Activated naive CD8-positive, alpha-beta T cell (primary cell): Measurements from ENCODE around the gene CGB8.
"Not testable (repeated sequence)": the region's sequence is repeated elsewhere in the genome, so short reads cannot be mapped to it uniquely, and the experiment has no call there.

Source experiments
- H3K27ac Mint-ChIP-seq: one replicate; pipeline ENCODE4 v1.8.0; 2021; ENCODE audit warnings: mixed read lengths
- H3K27me3 Mint-ChIP-seq: one replicate; pipeline ENCODE4 v1.8.0; 2021; ENCODE audit warnings: mixed read lengths
- H3K36me3 Mint-ChIP-seq: one replicate; pipeline ENCODE4 v1.8.0; 2021; ENCODE audit warnings: mixed read lengths
- H3K4me1 Mint-ChIP-seq: one replicate; pipeline ENCODE4 v1.8.0; 2021; ENCODE audit warnings: low read depth, mixed read lengths
- H3K4me3 Mint-ChIP-seq: one replicate; pipeline ENCODE4 v1.8.0; 2021; ENCODE audit warnings: mild to moderate bottlenecking, mixed read lengths
- H3K9me3 Mint-ChIP-seq: one replicate; pipeline ENCODE4 v1.8.0; 2021; ENCODE audit warnings: low read depth, mixed read lengths

The CGB8 gene

DNA sequence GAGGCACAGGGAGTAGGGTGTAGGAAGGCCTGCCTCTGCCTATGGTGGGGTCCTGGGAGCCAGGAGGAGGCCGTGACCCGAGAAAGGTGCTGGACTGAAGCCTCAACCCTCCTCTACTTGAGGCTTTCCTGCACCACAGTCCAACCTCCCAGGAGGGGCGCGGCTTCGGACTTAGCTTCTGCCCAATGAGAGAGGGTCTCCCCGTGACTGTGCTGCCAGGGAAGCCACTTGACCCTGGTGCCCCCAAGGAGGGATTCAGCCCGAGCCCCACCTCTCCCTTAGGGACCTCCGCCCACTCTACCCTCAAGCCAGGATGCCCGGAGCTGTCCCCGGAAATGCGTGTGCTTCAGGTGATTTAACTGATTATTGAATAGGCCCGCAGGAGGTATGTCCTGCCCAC lies at the start of gene CGB8:
CGB8 (minus strand) TSS at position 101 of the 400 bp plus-strand sequence. CDS start 372 bp downstream, outside the sequence.
- not testable (repeated sequence) for H3K4me3 Mint-ChIP-seq, H3K4me1 Mint-ChIP-seq, H3K27ac Mint-ChIP-seq, H3K27me3 Mint-ChIP-seq, H3K36me3 Mint-ChIP-seq, H3K9me3 Mint-ChIP-seq

DNA sequence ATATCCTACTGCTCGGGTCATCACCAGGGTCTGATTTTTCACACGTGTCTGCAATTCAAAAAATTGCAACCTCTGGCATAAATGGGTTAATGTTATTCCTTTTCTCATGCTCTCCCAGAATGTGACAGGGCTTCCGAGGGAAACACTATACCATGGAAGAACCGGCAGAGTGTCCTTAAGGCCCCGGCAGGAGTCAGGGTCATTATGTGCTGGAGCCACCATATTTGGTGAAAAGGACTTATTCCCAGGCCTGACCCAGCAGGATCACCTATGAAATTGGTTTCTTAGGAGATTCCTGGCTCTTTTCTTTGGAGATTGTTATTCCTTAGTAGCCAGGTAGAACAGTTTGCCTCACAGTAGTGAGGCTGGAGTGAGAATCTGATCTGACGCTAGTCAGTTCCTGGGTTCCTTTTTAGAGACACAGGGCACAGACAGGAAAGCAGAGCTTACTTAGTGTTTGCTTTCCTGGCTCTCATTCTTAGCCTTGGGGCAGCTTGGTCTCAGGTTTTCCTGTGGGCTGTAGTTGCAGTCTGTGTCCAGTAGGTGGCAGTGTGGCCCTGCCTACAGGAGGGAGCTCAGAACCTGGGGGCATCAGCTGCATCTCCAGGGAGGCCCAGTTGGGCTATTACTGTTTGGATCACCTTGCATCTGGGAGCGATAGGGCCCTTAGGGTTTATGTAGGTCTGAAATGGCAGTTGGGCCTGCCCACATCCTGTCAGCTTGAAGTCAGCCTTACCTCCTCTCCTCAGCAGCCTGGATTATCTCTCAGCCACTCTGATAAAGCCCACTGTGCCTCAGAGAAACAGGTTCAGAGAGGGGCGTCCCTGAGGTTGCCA lies 48.8 kb upstream of the CGB8 start:
- Mint-ChIP-seq H3K9me3 (no peaks in the 10 kb centered on the region), H3K36me3 (peaks cover 5% of the 10 kb centered on the region), H3K27me3 (no peaks in the 10 kb centered on the region), H3K27ac (no peak overlapping the region), H3K4me1 (peaks cover 6% of the 10 kb centered on the region), H3K4me3 (no peak overlapping the region)

DNA sequence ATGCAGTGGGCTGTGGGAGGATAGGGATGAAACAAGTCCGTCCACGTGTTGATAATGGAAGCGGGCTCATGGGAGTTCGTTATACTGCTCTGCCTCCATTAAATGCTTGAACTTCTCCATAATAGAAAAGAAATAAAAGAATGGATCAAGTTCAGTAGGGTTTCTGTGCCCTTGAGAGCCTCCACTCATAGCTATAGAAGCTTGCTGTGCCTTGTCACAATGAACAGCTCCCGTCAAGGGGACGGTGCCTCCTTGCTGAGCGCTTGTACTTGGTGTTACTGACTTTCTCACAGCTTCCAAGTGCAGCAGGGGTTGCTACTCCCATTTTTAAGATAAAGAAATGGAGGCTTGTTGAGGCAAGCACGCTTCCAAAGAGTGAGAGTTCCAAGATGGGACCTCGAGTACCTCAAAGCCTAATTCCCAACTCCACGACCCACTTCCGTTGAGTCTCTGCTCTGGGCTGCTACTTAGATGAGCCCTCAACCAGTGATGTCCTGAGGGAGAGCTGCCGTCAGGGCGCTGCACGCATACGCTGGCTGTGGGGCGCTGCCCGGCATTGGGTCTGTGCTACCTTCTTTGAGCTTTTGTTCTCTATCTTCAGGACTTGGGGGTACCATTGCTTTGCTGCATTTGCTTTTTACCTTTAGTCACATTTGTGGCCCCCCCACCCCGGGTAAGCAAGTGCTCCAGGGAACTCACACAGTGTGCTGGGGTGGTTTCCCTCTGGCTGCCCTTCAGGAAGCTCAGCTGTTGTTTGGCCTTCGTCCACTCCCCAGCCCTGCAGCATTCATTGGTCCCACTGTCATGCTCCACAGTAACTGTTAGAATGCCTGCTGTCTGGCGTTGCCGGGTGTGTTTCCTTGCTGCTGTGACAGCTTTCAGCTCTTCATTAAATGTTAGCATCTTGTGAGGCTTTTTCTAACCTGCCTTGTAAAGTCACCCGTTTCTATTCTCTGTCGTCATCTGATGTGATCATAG lies 45.9 kb upstream of the CGB8 start:
- H3K27me3 Mint-ChIP-seq = no peaks in the 10 kb centered on the region
- H3K36me3 Mint-ChIP-seq = no peaks in the 10 kb centered on the region
- H3K27ac Mint-ChIP-seq = no peak overlapping the region
- no peak overlapping the region for H3K4me3 Mint-ChIP-seq
- H3K9me3 Mint-ChIP-seq = no peaks in the 10 kb centered on the region
- peaks cover 18% of the 10 kb centered on the region for H3K4me1 Mint-ChIP-seq

DNA sequence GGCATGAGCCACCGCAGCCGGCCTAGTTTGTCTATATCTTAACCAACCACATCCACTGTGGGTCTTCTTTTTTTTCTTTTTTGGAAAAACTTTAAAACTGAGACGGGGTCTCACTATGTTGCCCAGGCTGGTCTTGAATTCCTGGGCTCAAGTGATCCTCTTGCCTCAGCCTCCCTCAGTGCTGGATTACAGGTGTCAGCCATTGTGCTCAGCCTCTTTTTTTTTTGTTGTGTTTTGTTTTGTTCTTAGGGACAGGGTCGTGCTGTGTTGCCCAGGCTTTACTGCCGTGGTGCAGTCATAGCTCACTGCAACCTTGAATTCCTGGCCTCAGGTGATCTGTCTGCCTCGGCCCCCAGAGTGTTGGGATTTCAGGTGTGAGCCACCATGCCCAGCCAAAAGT lies 43.8 kb upstream of the CGB8 start:
- Mint-ChIP-seq H3K4me3 (no peak overlapping the region), H3K9me3 (no peaks in the 10 kb centered on the region), H3K27me3 (no peaks in the 10 kb centered on the region), H3K4me1 (peaks cover 28% of the 10 kb centered on the region), H3K36me3 (no peaks in the 10 kb centered on the region), H3K27ac (no peak overlapping the region)

- H3K27me3 Mint-ChIP-seq = no peaks in the 10 kb centered on the region
- no peaks in the 10 kb centered on the region for H3K36me3 Mint-ChIP-seq
- peak overlapping the region; percentile 54 for H3K27ac Mint-ChIP-seq
- H3K9me3 Mint-ChIP-seq = no peaks in the 10 kb centered on the region
- H3K4me1 Mint-ChIP-seq = peaks cover 38% of the 10 kb centered on the region
- no peak overlapping the region for H3K4me3 Mint-ChIP-seq
Observed at GRCh38 chr19:49091391-49092038, 42.6 kb upstream of the CGB8 start.

- peaks cover 36% of the 10 kb centered on the region for H3K4me1 Mint-ChIP-seq
- H3K36me3 Mint-ChIP-seq = peaks cover 2% of the 10 kb centered on the region
- H3K9me3 Mint-ChIP-seq = no peaks in the 10 kb centered on the region
- peak overlapping the region; percentile 93 for H3K27ac Mint-ChIP-seq
- H3K4me3 Mint-ChIP-seq = peak overlapping the region; percentile 96
- no peaks in the 10 kb centered on the region for H3K27me3 Mint-ChIP-seq
Observed at GRCh38 chr19:49086296-49086695, 37.4 kb upstream of the CGB8 start.

- Mint-ChIP-seq H3K4me1 (peaks cover 35% of the 10 kb centered on the region), H3K9me3 (no peaks in the 10 kb centered on the region)
Observed at GRCh38 chr19:49085868-49086232, 36.9 kb upstream of the CGB8 start.

DNA sequence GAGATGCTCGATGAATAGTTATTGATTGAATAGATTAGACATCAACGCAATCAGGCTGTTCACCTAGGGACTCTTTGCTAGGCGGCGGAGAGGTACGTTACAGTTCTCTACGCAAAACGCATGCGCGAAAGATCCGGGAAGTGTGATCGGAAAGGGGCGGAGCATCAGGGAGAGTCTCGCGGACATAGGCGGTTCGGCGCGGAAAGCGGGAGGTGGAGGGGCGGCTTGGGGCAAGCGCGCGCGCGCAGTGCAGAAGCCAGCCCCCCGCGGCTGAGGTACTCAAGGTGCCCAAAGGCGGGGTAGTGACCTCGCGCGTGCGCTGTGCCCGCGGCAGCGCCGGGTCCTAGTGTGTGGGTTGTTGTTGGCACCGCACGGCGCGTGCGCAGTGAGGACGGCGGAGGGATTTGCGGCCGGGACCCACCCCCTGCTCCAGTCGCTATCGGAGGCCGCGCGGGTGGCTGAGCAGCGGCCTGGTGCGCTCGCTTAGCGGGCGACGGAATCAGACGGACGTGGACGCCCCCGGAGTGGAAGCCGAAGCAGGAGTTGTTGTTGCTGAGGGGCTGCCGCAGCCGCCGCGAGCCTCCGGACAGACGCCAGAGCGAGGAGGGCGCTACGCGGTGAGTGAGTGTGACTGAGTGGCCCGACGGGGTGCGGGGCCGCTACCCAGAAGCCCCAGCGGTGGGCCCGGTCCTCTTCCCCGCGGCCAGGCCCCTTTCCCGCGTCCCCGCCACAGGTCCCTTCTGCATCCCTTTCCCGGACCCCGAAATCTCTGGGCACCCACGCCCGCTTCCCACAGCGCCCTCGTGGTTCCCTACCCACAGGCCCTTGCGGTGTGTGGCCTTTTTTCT lies 36.3 kb upstream of the CGB8 start, which contains the start of gene SNRNP70:
SNRNP70 (plus strand) TSS at position 432 of the 848 bp plus-strand sequence. CDS start 964 bp downstream, outside the sequence.
- H3K27me3 Mint-ChIP-seq = no peaks in the 10 kb centered on the region
- H3K9me3 Mint-ChIP-seq = no peaks in the 10 kb centered on the region
- peak within 1 kb of the TSS; percentile 93 for H3K27ac Mint-ChIP-seq
- H3K4me3 Mint-ChIP-seq = peak within 1 kb of the TSS; percentile 96
- peaks cover 32% of the 10 kb centered on the region for H3K4me1 Mint-ChIP-seq
- peaks cover 2% of the 10 kb centered on the region for H3K36me3 Mint-ChIP-seq

More at GRCh38 chr19:49085868-49086232, 36.9 kb upstream of the CGB8 start:
- Mint-ChIP-seq H3K4me3 (peak overlapping the region; percentile 96), H3K36me3 (peaks cover 2% of the 10 kb centered on the region), H3K27ac (peak overlapping the region; percentile 93), H3K27me3 (no peaks in the 10 kb centered on the region)

- Mint-ChIP-seq H3K27ac (peak overlapping the region; percentile 93), H3K9me3 (no peaks in the 10 kb centered on the region), H3K4me3 (peak overlapping the region; percentile 96), H3K27me3 (peaks cover 1% of the 10 kb centered on the region), H3K4me1 (peaks cover 30% of the 10 kb centered on the region), H3K36me3 (peaks cover 2% of the 10 kb centered on the region)
Observed at GRCh38 chr19:49084206-49085019, 35.5 kb upstream of the CGB8 start.

DNA sequence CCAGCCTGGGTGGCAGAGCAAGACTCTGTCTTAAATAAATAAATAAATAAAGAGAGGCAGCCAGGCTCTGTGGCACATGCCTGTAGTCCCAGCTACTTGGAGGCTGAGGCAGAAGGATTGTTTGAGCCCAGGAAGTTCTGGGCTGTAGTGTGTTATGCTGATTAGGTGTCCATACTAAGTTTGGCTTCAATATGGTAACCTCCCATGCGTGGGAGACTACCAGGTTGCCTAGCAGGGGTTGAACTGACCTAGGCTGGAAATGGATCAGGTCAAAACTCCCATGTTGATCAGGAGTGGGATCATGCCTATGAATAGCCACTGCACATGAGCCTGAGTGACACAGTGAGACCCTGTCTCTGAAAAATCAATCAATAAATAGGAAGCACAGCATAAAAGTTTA lies 32.4 kb upstream of the CGB8 start:
- Mint-ChIP-seq H3K4me3 (no peak overlapping the region), H3K36me3 (peaks cover 2% of the 10 kb centered on the region), H3K27ac (no peak overlapping the region), H3K9me3 (no peaks in the 10 kb centered on the region), H3K27me3 (peaks cover 1% of the 10 kb centered on the region), H3K4me1 (peaks cover 8% of the 10 kb centered on the region)

GRCh38 chr19:49080392-49080791 lies 31.5 kb upstream of the CGB8 start:
- Mint-ChIP-seq H3K27ac (no peak overlapping the region), H3K4me1 (peaks cover 7% of the 10 kb centered on the region), H3K27me3 (peaks cover 3% of the 10 kb centered on the region), H3K9me3 (no peaks in the 10 kb centered on the region), H3K36me3 (no peaks in the 10 kb centered on the region), H3K4me3 (no peak overlapping the region)

GRCh38 chr19:49074869-49075268 lies 26.0 kb upstream of the CGB8 start:
- H3K4me1 Mint-ChIP-seq, H3K9me3 Mint-ChIP-seq, H3K4me3 Mint-ChIP-seq, H3K36me3 Mint-ChIP-seq, H3K27ac Mint-ChIP-seq: not testable (repeated sequence)
- H3K27me3 Mint-ChIP-seq = peaks cover 24% of the 10 kb centered on the region
